NCI-H446 (cell line): ENCODE measurements around the gene ATP1A1.

ENCODE experiments used
- DNase-seq, 2 experiments: peaks; one replicate each; lab custom pipeline; 2025; lab: John Stamatoyannopoulos, UW

Gene ATP1A1

DNA sequence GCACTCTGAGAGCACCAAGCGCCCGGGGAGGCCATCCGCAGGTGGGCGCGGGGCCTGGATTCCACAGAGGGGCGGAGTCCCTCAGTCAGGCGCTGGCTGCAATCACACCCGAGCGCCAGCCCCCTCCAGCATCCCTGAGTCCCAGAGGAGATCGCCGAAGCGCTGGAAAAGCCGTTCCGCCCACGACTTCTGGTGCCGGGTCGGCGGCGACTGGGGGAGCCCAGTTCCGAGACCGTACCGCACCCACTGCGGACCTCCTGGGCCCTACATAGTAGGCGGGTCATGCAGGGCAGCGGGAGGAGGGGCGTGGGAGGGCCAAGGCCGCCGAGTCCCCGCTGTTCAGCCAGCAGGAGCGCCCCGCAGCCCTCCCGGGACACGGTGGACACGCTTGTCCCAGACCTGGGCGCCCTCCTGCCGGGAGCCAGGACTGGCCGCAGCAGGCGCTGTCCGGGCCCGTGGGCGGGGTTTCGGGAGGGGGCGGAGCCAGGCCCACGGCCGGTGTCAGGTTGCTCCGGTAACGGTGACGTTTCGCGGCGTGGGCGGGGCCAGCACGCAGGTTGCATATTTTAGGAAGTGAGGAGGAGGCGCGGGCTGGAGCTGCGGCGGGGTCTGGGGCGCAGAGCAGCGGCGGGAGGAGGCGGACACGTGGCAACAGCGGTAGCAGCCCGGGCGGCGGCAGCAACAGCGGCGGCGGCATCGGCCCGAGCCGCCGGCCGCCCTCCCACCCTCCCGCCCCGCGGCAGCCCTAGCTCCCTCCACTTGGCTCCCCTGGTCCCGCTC is at the start of gene ATP1A1:
Gene ATP1A1, plus strand, starts transcription at position 594 of the 780 bp plus-strand sequence. CDS start 268 bp downstream, outside the sequence.
- peak; percentile 69 to 90 for DNase-seq

- DNase-seq, result no peak
Measured at GRCh38 chr1:116323491-116323890, 49.6 kb upstream of the ATP1A1 start.

GRCh38 chr1:116324411-116324810 is 48.6 kb upstream of the ATP1A1 start:
- DNase-seq, result no peak

DNA sequence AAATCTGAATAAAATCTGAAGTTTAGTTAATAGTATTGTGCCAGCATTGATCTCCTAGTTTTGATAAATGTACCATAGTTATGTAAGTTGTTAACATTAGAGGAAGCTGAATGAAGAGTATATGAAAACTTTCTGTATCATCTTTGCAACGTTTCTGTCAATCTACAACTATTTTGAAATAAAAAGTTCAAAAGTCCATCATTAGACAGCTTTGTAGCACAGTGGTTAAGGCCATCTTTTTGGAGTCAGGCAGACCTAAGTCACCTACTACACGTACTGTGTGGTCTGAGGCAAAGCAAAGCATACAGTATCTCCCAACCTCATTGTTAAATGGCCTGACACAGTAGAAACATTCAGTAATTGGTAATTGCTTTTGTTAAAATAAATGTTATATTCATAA is 47.9 kb upstream of the ATP1A1 start:
- no peak for DNase-seq

GRCh38 chr1:116325922-116326321 is 47.1 kb upstream of the ATP1A1 start:
- no peak for DNase-seq

GRCh38 chr1:116326486-116326885 is 46.6 kb upstream of the ATP1A1 start:
- DNase-seq, result no peak

DNA sequence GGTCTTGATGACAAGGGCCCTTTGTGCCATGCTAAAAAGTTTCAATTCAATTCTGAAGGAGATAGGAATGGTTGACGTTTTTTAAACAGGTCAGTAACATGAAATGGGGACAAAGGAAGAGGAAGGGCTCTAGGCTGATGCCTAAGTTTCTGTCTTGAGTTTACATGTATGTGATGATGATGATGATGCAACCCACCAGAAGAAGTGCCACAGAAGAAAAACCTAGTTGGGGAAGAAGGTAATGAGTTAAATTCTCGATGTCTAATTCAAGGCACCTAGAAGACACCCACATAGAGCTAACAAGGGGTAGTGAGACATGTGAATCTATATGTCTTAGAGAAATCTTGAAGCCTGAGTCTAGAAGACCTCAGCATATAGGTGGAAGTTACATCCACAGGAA is 44.4 kb upstream of the ATP1A1 start:
- DNase-seq, result no peak

GRCh38 chr1:116329524-116330341 is 43.3 kb upstream of the ATP1A1 start:
- no peak for DNase-seq

- no peak for DNase-seq
Measured at GRCh38 chr1:116330342-116330652, 42.7 kb upstream of the ATP1A1 start.

GRCh38 chr1:116330846-116331245 is 42.2 kb upstream of the ATP1A1 start:
- DNase-seq, result no peak

DNA sequence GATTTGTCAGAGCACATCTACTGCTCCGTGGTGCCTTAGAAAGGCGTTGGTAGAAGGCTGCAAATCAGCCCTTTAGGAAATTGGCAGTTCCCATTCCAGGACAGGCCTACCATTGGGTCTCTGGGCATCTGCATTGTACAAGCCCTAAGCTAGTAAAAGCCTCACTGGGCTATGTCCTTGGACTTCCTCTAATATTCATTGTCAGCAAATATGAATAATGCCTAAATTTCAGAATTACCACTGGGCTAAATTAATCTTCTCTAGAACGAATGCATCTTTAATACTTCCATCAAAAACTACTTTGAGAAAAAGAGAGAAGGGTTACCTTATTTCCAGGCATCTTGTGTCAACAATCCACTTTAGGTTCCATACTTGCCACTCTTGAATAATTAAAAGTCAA is 41.5 kb upstream of the ATP1A1 start:
- no peak for DNase-seq

GRCh38 chr1:116332451-116332850 is 40.6 kb upstream of the ATP1A1 start:
- no peak for DNase-seq

DNA sequence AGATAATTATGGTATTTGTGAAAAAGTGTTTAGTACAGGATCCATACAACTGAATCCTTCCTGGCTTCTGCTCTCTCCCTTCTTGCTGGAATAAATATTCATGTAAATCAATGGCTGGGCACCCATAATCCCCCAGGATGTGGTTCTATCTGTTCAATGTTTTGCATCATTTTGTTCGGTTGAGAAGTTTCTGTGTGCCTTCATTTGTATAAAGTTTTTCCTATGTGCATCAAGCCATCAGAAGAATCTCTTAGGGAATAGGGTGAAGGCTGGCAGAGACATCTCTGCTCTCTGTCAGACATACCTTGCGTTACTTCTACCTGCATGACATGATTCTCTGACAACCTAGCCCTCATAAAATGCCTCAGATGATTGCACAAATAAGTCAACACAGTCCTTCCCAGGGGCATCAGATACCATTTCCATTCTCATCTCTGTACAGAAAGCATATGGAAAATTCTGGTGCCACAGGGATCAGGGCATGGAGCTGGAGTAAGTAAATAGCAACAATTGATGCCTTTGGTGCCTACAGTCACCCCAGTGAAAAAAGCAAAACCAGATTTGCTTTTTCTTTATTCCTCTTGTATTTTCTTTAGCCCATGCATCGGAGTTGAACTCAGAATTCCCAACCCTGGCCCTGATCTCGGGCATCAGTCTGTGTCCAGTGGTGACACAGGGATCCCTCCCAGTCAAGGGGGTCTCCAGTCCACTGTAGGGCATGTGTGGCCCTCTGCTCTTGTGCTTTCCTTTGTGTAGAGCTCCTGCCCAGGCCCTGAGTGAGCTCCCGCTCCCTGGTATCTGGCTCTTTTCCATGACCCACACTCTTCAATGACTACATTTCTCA is 39.7 kb upstream of the ATP1A1 start:
- no peak for DNase-seq

- no peak for DNase-seq
Measured at GRCh38 chr1:116334015-116334547, 39.0 kb upstream of the ATP1A1 start.

GRCh38 chr1:116334868-116335635 is 38.0 kb upstream of the ATP1A1 start:
- no peak for DNase-seq

DNA sequence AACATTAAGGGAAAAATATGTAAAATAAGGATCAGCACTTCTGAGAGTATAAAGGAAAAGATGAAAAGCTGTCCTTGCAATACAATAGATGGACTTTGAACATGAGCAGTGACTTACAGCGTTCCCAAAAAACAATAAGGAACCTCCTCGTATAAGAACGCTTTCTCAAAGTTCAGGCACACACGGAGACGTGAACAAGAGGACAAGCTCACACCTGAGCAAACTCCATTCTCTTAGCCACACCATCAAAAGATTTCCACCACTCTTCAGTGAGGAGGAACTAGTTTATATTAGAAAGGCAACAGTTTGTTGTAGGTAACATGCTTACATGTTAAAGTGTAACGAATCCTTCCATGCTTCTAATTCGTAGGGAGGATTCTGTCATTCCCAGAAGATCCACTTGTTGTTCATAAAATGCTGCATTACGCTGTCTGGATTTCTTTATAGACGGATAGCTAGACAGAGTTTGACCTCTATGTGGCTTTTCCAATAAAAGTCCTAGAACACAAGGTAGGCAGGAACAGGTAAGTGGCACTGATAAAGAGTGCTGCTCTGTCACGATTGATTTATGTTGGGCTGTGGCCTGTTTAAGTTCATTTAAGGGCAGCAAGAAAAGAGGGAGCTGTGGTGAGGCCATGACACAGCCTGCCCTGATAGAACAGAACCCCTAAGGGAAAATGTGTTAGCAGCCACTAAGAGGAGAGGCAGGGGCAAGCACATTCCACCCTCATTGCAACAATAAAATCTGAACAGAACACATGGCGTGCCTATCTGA is 37.0 kb upstream of the ATP1A1 start:
- DNase-seq, result no peak

GRCh38 chr1:116337398-116337797 is 35.6 kb upstream of the ATP1A1 start:
- no peak for DNase-seq

GRCh38 chr1:116338400-116338799 is 34.6 kb upstream of the ATP1A1 start:
- DNase-seq, result no peak

DNA sequence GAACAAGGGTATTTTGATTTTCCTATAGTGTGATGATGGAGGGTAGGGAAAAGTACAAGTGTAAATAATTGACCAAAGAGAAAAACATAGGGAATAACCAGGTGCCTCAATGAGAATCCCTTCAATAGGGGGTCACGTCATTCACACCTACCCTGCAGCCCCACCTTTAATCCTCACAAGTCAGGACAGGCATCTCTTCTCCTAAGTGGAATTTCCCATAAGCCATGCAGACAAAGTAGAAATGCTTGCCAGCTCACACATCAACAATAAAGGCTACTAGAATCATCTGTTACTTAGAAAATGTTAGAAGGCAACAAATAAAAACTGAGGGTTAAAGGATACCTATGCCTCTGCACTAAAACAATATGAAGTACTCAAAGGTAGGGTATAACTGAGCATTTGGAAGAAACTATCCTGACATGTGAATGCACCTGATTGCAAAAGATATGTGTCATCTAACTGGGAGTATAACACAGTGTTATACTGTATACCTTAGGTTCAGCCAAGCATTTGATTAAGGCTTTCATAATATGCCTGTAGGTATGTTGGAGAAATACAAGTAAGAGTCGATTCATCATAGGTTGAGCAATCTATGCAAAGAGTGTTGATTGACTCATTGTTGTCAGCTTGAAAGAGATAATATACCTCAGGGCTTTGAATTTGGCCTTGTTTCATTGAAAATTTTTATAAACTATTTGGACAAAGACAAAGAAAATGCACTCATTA is 32.4 kb upstream of the ATP1A1 start:
- no peak for DNase-seq

DNA sequence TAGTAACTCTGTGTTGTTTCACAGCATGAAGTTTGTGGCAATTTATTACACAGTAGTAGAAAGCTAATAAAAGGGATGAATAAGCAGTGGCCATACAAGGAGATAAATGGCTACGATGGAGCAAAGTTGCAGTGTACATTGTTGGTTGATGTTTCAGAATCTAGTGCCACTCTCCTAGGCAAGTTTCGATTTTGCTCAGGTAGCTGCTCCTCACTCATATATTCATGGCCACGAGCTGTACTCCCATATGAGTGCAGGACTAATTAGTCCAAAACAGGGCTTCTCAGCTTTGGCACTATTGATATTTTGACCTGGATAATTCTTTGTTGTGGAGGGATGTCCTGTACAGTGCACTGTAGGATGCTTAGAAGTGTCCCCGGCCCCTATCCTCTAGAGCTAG is 30.0 kb upstream of the ATP1A1 start:
- DNase-seq, result no peak
